Measurements from ENCODE around the gene PRKD1.
"Not testable (repeated sequence)": the region's sequence is repeated elsewhere in the genome, so short reads cannot be mapped to it uniquely, and the experiment has no call there.

The PRKD1 gene

DNA sequence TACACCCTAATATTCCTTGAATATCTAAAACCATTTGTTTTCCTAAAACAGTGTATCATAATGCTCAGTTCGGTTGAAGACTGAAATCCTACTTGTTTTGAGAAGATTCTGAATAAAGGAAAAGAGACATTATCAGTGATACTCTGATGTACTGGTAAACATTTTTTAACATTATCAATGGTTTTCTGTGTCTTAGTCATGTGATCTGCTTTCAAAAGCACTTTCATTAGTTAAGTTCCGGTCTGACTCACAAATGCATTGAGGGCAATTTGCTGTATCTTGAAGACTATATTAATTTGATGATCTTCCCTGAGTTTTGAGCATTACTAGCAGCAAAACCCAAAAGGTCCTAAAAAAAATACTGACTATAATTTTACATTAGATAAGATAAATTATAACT, 145.6 kb downstream of the PRKD1 start:
- no peak for DNase-seq (ENCODE audit: low spot score)
- no peak overlapping the region for H3K27ac ChIP-seq
- no peak overlapping the region for H3K4me3 ChIP-seq
- TF ChIP-seq, protein P1, sequence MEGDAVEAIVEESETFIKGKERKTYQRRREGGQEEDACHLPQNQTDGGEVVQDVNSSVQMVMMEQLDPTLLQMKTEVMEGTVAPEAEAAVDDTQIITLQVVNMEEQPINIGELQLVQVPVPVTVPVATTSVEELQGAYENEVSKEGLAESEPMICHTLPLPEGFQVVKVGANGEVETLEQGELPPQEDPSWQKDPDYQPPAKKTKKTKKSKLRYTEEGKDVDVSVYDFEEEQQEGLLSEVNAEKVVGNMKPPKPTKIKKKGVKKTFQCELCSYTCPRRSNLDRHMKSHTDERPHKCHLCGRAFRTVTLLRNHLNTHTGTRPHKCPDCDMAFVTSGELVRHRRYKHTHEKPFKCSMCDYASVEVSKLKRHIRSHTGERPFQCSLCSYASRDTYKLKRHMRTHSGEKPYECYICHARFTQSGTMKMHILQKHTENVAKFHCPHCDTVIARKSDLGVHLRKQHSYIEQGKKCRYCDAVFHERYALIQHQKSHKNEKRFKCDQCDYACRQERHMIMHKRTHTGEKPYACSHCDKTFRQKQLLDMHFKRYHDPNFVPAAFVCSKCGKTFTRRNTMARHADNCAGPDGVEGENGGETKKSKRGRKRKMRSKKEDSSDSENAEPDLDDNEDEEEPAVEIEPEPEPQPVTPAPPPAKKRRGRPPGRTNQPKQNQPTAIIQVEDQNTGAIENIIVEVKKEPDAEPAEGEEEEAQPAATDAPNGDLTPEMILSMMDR (IDR thresholded peaks at IDR 0.05) = no peak

DNA sequence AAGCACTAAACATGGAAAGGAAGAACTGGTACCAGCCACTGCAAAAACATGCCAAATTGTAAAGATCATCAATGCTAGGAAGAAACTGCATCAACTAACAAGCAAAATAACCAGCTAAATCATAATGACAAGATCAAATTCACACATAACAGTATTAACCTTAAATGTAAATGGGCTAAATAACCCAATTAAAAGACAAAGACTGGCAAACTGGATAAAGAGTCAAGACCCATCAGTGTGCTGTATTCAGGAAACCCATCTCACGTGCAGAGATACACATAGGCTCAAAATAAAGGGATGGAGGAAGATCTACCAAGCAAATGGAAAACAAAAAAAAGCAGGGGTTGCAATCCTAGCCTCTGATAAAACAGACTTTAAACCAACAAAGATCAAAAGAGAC, 150.5 kb downstream of the PRKD1 start:
- DNase-seq (ENCODE audit: low spot score); H3K4me3 ChIP-seq; H3K27ac ChIP-seq: not testable (repeated sequence)

DNA sequence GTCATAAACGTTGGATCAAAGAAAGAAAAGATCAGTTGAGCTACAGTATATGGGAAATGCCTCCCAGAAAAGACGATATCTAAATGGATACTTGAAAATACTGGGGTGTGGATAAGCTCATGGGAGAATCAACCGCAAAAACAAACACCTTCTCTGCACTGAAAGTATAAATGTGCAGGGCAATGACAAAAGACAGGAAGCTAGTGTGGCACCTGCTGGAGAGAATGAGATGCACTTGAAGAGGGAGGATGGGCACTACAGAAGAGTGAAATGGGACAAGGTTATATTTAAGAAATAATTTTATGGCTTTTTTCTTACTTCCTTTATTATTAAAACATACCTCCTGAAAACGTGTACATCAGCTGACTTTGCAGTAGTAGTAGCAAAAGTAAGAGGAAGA, 153.7 kb downstream of the PRKD1 start:
- Histone ChIP-seq H3K4me3 (no peak overlapping the region), H3K27ac (no peak overlapping the region)
- no peak for DNase-seq (ENCODE audit: low spot score)
- TF ChIP-seq, protein P1 (IDR thresholded peaks at IDR 0.05) = no peak

DNA sequence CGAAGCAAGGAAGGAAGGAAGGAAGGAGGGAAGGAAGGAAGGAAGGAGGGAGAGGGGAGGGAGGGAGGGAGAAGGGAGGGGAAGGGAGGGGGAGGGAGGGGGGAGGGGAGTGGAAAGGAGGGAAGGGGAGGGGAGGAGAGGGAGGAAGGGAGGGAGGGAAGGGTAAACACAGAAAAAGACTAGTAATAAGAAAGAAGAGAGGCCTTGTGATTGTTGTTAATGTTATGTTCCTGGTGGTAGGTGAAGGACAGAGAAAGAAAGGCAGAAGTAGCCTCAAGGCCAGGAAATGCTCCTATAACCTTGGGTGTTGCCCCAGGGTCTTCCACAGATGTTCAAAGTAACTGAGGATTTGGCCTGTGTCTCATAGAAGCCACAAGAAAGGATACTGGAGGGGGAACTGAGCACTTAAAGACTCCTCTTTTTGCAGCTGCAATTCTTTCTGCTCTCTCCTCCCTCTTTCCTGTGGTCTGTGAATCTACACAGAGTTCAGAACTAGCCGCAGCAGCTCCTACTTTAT, 164.2 kb downstream of the PRKD1 start:
- TF ChIP-seq, protein P1 (IDR thresholded peaks at IDR 0.05) = no peak
- Histone ChIP-seq H3K4me3 (no peak overlapping the region), H3K27ac (no peak overlapping the region)
- DNase-seq (ENCODE audit: low spot score) = no peak

DNA sequence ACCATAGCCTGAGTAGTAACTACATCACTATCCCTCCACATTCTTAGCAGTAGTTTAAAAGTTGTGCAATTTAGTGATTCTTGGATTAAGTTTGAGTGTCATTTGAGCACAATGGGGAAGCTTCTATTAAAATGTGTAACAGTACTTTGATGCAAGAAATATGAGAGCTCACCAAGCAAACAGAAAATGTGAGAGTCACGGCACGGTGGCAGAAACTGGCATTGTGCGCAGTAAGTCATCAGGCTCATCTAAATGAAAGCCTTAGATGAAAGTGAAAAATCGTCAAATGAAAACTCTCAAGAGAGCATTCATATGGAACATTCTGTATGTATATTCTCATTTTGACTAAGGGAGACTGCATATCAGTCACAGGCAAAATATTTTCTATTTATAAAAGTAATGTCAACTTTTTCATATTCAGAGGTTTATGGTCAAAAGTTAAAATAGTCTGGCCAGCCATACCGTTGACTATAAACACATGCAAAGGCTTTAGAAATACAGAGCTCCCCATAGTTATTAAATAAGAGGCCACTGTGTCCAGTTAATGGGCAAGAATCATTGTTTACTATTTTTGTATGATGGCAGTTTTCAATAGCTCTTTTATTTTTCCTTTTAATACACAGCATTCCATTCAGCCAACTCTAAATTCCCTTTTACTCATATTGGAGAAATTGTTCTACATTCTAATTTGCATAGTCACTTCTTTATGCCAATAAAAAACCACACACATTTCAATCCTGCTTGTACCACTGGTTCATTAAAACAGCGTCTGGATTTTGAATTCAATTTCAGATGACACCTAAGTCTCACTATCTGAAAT, 167.9 kb downstream of the PRKD1 start:
- TF ChIP-seq, protein P1 (IDR thresholded peaks at IDR 0.05) = no peak
- H3K27ac ChIP-seq = no peak overlapping the region
- DNase-seq (ENCODE audit: low spot score) = no peak
- H3K4me3 ChIP-seq = no peak overlapping the region

DNA sequence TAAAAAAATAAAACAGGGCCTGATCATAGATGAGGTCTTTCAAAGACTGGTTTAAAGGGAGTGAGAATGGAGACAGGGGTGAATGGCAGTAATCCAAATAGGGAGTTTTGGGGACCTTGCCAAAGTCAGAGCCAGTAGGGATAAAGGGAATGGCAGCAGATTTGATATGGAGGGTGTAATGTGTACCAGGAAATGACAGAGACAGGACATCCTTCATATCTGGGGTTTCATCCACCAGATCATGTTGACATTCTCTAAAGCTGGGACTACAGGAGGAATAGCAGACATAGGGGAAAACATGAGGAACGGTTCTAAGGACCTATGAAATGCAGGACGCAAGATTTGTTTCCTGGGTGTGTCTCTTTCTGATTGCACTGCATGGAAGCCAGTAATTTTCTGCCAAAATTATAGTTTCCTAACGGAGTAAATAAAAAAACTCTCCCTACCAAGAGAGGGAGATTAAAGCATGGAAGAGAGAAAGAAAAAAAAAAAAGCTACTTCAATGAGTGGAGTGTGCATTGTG, 169.9 kb downstream of the PRKD1 start:
- Histone ChIP-seq H3K27ac (no peak overlapping the region), H3K4me3 (no peak overlapping the region)
- DNase-seq (ENCODE audit: low spot score) = no peak
- TF ChIP-seq, protein P1 (IDR thresholded peaks at IDR 0.05) = no peak

DNA sequence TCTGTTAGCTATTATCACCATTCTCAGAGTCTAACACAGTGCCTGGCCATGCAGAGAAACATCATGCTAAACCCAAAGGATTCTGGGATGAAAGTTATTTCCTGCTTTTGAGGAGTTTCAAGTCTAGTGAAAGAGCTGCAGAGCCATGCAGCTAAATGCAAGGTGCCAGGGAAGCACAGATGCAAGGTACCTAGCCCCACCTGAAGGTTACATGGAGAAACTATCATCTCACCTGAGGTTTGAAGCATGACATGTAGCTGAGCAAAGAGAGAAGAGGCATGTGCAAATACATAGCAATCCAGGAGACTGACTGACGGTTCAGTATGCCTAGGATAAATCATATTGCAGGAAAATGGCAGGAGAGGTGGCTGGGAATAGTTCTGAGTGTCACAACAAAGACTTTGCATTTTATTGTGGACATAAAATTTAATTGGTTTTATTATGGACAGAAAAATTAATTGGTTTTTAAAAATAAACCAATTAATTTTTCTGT, 170.4 kb downstream of the PRKD1 start:
- TF ChIP-seq, protein P1 (IDR thresholded peaks at IDR 0.05) = no peak
- no peak for DNase-seq (ENCODE audit: low spot score)
- Histone ChIP-seq H3K4me3 (no peak overlapping the region), H3K27ac (no peak overlapping the region)

All from coronary artery (tissue), 2 donors.